SU-DHL-6 (cell line): ENCODE data around the gene WARS2.

Experiments used
- EZH2phosphoT487 ChIP-seq: fragments of 200-600 bp; sonication (generic), shearing (Covaris generic); conservative IDR thresholded peaks from 2 replicates; pipeline ENCODE4 v1.6.1; 2018; ENCODE audit warnings: mild to moderate bottlenecking, antibody characterized with exemption, low read length, moderate library complexity, mixed read lengths
- TF ChIP-seq, protein P1 (sequence below): fragments of 200-600 bp; sonication (generic); IDR thresholded peaks from one replicate; pipeline ENCODE4 v1.5.1; 2017; ENCODE audit warnings: antibody characterized with exemption, mild to moderate bottlenecking, low read length, moderate library complexity; ENCODE audit not compliant: insufficient read depth, poor library complexity, severe bottlenecking

DNA sequence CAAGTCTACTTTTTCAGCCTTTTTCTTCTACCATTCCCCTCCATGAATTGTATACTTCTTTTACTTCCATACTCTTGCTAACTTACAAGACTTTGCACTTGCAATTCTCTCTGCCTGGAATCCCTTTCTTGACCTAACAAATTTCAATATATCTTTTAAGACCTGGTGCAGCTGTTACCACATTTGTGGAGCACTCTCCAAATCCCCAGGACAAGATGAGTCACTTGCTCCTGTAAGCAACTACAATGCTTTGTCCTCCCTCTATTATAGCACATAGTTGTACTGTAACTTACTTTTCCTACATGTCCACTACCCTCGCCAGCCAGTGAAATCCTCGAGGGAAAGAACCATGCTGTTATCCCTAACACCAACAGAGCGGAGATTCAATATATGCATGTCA lies 43.1 kb downstream of the WARS2 start:
- TF ChIP-seq, protein P1, sequence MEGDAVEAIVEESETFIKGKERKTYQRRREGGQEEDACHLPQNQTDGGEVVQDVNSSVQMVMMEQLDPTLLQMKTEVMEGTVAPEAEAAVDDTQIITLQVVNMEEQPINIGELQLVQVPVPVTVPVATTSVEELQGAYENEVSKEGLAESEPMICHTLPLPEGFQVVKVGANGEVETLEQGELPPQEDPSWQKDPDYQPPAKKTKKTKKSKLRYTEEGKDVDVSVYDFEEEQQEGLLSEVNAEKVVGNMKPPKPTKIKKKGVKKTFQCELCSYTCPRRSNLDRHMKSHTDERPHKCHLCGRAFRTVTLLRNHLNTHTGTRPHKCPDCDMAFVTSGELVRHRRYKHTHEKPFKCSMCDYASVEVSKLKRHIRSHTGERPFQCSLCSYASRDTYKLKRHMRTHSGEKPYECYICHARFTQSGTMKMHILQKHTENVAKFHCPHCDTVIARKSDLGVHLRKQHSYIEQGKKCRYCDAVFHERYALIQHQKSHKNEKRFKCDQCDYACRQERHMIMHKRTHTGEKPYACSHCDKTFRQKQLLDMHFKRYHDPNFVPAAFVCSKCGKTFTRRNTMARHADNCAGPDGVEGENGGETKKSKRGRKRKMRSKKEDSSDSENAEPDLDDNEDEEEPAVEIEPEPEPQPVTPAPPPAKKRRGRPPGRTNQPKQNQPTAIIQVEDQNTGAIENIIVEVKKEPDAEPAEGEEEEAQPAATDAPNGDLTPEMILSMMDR: no peak
- TF ChIP-seq EZH2phosphoT487: no peak
